HG02678 (cell line): Measurements from ENCODE around the gene EDARADD.

ENCODE experiments used
- ATAC-seq: cut with Tn5 transposase; IDR thresholded peaks from one replicate; pipeline ENCODE4 v1.9.1; 2021; ENCODE audit warnings: mild to moderate bottlenecking, moderate library complexity; ENCODE audit not compliant: unreplicated experiment

Gene EDARADD

DNA sequence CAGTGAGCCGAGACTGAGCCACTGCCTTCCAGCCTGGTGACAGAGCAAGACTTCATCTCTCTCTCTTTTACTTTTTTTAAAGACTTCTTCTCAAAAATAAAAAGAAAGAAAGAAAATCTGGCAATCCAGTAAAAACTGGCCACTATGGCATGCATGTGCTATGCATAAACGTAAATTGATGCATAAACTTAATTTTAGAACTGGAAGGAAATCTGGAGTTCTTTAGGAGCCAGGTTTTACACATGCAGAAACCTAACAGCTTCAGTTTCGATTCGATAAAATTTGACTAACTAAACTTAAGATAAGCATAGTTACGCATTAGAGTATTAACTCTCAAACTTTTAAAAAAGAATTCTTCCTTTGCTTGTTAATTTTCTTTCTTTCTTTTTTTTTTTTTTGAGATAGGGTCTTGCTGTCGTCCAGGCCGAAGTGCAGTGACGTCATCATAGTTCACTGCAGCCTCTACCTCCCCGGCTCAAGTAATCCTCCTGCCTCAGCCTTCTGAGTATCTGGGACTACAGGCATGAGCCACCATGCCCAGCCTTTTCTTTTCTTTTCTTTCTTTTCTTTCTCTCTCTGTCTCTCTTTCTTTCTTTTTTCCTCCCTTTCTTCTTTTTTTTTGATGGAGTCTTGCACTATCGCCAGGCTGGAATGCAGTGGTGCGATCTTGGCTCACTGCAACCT lies 117.8 kb downstream of the EDARADD start:
- ATAC-seq: no peak

DNA sequence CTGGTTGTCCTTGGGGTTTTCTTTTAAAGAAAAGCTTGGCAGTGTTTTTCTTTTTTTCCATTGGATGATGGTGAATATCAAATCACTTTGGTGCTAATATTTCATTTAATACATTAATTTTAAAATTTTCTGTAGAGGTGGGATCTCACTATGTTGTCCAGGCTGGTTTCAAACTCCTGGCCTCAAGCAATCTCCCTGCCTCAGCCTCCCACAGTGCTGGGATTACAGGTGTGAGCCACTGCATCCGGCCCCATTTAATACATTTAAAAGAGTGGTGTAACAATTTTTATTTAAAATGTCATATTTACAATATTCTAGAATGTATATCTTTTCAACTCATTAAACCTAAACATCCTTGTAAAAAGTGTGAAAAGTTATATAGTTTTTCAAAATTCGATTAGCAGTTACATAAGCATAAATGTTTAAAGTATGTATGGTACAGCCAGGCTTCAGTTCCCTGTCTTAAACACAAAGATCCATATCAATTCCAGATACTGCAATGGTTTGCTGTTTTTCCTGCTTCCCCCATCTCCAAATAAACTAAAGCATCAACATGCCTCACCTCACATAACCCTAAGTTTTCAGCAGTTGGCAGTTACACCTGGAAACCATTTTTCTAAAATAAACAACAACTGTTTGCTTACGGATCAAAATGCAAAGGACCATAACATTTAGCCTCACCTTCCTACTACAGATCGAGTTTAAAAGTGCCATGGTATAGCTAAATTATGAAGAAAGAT lies 120.8 kb downstream of the EDARADD start:
- ATAC-seq: no peak

DNA sequence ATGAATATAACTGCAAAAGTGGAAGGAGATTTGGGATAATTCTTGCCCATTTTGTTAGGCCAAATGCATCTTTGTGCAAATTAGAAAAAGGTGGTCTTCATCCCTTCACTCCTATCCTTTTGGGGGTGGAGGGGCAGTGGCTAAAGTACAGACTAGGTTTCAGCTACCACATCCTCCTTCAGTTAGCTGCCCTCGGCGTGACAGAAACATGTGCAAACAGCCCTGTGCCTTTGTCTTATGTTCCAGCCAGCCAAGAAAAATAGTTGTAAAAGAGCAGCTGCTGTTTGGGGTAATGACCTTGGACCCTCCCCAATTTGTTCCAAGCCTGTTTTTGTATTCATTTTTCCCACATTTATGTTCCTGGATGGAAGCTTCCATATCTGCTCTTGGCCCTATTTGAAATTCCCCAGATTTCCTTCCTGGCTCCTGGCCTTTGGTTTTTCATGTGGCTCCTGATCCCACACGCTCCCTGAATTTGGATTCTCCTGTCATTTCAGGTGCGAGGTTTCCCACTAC lies 121.4 kb downstream of the EDARADD start:
- no peak for ATAC-seq

DNA sequence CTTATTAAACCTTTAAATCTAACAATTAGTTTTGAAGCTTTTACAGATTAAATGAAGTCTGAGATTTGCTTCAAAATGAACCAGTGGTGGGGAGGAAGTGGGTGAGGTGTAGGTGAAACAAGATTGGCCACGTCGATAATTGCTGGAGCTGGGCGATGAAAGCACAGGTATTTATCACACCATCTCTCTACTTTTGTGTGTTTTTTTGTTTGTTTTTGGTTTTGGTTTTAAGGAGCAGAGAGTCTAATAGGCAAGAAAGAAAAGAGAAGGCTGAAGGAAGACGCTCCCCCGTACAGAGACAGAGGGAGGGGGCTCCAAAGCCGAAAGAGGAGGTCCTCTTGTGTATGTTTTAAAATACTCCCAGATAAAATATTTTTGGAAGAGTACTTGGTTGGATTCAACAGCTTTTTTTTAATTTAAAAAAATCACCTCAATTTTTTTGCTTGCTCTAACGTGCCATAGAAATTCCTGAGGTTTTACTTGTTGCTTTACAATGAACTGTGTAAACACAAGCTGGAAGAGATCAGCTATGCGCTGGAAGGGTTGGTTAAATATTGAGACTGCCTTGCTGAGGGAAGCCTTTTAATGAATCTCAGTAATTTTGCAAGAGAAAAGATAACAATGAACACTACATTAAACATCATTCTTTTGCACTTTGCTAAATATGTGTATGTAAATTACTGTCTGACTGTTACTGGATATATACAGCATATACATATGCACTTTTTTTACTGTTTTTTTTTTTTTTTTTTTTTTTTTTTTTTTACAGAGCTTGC lies 123.0 kb downstream of the EDARADD start:
- no peak for ATAC-seq

DNA sequence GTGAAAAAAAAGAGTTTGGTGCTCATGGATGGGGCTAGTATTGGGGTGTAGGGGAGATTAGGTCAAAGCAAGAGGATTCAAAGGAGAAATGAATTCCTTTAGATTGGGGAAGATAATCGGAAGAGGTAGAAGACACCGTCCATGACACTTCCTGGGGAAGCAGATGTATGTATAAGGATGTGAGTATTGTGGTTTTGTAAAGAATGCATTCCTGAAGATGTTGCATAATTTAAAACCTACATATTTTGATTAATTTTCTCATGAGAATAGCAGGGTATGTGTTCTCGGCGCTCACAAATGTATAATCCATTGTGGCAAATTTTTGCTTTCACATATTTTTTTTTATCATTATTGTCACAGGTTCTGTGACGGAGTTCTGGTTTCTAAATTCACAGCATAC lies 124.2 kb downstream of the EDARADD start:
- ATAC-seq: no peak

DNA sequence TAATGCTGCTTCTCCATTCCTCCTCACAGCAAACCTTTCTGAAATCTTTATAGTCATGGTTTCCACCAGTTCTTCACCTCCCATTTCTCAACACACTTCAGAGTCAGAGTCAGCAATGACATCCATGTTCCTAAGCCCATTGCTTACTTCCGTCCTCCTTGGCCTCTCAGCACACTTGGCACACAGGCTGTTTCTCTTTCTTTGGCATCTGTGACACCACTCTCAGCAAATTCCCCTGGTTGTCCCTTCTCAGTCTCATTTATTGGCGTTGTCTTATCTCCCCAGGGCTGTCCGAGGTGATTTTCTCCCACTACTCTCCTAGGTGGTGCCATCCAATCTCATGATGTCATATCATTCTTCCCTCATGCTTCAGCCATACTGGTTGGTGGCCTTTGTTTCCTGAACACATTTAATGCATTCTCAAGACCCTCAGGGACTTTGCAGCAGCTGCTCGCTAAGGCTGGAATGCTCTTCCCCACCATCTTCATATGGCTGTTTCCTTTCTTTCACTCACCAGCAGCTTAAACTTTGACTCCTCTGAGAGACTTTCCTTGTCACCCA lies 126.4 kb downstream of the EDARADD start:
- no peak for ATAC-seq

DNA sequence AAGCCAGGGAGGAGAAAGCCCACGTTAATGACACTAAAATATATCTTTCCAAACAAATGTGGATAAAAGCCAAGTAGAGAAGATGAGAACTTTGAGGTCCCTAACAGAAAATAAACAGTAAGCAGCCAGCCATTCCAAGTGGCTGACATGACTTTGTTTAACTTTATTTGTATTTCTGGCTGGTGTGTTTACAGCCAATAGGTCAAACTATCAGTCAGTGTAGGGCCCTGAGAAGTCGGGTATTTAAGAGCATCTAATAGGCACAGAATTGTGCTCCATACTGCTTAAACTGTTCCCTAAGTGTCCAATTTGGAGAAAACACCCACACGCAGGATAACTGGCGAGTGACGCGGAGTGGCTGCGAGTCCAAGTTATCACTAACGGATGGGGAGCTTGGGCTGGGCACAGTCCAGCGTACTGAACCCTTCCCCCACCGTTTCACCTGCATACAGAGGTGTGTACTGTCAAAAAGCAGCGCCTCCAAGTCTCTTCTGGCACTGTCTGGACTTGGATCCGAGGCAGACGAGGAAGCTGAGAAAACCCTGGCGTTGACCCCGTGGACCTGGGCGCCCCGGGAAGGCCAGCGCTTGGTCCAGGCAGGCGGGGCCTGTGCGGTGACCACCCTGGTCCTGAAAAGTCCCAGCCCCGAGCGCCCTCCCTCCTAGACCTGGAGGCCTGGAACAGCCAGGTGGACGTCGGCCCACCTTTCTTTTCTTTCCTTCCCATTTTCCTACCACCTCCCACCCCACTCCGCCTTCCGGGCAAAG lies 129.0 kb downstream of the EDARADD start:
- peak; percentile 4 for ATAC-seq

DNA sequence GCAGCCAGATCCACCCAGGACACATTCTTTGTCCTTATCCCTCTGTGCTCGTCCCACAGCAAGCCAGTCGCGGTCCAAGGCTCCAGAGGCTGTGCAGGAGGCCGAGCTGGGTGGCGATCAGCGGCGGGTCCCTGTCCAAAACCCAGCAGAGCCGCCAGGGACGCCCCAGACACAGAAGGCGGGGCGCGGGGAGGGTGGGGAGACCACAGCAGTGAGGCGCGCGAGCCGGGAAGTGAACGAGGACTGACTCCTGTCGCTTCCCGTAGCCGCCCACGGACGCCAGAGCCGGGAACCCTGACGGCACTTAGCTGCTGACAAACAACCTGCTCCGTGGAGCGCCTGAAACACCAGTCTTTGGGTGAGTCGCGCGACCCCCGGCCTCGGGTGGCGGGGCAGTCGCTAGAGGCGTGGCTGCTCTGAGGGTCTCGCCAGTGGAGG lies 129.6 kb downstream of the EDARADD start, which contains the start of gene LGALS8:
LGALS8 (plus strand) TSS at position 279 of the 438 bp plus-strand sequence. CDS start 2,089 bp downstream, outside the sequence.
- ATAC-seq: peak; percentile 71

DNA sequence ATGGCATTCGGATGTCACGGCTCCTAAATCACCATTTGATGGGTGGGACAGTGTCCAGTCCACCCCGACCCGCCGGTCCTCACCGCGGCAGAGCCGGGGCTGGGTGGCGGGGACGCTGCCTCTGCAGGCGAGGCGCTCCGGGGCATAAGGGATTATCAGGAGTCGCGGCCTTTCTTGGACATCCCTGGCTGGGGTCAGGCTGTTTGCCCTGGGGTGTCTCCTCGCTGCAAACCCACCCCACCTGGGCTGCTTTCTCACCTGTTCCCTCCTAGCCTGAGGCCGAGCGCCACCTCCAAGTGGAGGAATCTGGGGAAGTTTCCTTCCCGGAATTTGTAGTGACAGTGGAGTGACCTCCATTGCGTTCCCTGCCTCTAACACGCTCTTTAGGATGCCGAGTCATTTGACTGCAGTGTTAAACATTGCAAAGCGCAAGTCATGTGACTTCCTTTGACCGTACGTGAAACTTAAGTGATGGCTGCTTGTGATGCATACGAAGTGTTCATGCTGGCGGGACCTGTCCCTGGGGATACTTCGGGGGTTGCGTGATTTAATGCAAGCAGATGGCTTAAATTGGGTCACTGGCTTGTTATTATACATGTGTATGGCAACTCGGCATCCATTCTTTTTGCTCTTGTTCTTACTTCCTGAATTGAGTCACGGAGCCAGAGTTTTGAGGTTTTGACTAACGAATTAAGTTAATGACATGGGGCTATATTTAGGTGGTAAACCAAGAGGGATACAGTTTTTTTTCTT lies 130.2 kb downstream of the EDARADD start:
- ATAC-seq: peak; percentile 86

DNA sequence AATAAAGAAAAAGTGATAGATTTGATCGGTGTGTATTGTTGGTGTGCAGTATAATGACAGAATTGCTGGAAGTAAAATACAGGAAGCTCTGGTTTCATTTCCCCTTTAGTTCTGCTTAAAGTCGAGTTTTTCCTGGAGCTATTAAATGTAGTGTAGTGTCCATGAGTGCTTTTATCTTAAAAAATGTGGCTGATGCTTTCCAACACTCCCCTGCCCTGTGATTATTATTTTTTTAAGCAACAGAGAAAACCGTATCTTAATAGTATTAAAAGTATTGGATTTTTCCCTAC lies 130.8 kb downstream of the EDARADD start:
- ATAC-seq: no peak

DNA sequence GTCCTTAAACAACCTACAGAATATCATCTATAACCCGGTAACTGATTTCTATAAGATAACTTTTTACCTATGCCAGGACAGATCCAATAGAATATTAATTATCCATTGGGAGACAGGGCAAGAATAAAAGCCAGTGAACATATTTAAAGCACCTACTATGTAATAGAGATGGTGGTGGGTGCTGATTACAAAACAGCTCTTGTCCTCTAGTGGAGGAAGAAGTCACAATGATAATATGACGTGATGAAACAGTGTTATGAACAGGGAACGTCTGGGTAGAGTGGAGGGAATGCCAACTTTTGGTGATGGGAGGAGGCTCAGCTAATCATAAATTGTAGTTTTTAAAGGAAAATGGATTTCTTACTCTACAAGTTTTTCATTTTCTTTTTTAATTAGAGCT lies 132.0 kb downstream of the EDARADD start:
- ATAC-seq: no peak

DNA sequence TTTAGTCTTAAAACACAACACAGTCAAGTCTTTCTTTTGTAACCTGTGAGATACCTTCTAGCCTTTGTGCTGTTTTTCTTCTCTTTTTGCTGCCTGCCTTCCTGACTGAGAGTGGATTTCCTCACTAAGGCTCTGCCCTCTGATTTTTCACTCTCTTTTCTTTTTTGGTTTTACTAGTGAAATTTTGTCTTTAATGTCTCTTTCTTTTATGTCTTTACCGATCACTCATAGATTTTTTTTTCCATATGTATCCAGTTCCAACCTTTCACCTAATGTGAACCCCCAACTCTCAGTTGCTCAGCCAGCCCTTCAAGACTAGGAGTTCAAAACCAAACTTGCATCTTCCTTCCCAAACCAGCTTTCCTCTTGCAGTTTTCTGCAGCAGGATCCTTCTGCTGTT lies 136.2 kb downstream of the EDARADD start:
- no peak for ATAC-seq

DNA sequence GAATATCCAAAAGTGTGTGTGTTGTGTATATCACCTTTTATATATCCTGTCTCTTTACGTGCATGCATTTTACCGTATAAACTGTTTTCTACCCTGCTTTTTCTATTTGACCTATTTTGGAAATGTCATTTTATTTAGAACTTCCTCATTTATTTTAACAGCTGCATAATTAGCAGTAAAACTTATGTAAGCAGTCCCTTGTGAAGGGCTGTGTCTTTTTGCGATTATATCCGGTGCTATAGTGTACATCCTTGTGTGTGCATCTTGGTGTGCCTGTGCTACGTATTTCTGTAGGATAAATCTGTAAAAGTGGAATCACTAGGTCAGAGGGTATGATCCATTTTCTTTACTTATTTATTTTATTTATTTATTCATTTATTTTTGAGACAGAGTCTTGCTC lies 136.9 kb downstream of the EDARADD start:
- no peak for ATAC-seq

DNA sequence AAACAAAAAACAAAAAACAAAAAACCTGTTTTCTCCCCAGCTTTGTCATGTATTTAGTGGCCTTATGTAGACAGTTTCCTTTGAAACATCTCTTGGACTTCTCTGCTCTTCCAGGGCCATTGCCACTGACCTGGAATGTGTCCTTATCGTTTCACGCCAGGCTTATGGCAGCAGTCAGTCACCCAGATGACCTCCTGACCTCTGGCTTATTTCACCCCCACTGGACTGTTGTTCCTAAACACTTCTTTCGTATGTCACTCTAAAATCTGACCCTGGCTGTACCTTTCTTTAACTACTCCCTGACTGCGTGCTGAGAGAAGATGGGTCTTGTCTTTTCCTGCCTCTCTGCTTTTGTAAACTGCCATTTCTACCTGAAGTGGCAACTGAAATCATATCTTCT lies 138.8 kb downstream of the EDARADD start:
- ATAC-seq: no peak

DNA sequence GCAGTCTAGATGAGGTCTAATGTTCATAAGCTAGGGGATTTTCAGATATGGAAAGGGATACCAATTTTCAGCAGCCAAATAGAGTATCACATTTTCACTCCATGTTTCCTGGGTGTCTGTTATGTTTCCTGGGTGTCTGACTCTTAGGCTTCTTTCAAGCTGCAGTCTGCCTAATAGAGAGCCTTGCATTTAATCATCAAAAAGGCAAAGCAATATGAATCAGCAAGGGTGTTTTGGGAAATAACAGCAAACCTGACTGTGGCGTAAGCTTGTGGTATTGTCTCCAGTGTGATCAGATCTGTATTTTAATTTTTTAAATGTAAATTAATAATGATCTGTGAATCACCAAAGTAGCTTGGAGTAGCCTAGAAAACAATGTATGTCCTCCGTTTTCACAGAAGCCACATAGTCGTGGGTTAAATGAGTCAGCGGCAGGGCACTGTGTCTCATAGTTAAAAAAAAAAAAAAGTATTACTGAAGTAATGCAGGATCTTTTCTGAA lies 140.1 kb downstream of the EDARADD start:
- ATAC-seq: no peak
